HG02642 (cell line): Measurements from ENCODE around the gene KDELR3.
"Not testable (repeated sequence)": the region's sequence is repeated elsewhere in the genome, so short reads cannot be mapped to it uniquely, and the experiment has no call there.

Experiments used
- ATAC-seq: cut with Tn5 transposase; IDR thresholded peaks from one replicate; pipeline ENCODE4 v1.9.1; 2021; ENCODE audit warnings: mild to moderate bottlenecking; ENCODE audit not compliant: unreplicated experiment, poor library complexity

KDELR3 gene

GRCh38 chr22:38455076-38455529 lies 12.8 kb upstream of the KDELR3 start, which contains the start of gene KCNJ4:
KCNJ4 (minus strand) TSS chr22:38455199; CDS start chr22:38428132, 27,067 bp downstream.
- no peak for ATAC-seq

- ATAC-seq = no peak
Measured at GRCh38 chr22:38455530-38456271, 12.2 kb upstream of the KDELR3 start.

DNA sequence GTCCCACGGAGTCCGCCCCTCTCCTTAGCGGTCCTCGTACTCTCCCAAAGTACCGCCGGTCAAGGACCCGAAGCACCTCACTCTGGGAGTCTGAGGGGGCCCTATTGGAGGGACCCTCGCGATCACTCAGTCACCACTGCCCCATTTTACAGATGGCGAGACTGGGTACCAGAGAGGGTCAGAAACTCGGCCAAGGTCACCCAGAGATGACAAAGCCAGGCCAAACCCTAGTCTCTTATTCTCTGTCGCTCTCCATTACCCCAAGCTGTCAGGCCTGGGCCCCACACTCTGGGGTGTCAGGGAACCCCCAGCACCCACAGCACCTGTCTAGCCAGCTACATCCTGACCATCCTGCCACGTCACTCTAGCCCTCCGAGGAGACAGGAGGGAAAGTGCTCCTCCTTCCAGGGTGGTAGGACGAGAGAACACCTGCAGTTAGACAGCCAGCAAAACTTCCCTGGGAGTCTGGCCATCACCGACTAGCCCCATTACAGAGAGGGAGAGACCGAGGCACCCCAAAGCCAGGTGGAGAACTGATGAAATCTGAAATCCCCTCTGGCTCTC lies 11.5 kb upstream of the KDELR3 start:
- ATAC-seq = no peak

DNA sequence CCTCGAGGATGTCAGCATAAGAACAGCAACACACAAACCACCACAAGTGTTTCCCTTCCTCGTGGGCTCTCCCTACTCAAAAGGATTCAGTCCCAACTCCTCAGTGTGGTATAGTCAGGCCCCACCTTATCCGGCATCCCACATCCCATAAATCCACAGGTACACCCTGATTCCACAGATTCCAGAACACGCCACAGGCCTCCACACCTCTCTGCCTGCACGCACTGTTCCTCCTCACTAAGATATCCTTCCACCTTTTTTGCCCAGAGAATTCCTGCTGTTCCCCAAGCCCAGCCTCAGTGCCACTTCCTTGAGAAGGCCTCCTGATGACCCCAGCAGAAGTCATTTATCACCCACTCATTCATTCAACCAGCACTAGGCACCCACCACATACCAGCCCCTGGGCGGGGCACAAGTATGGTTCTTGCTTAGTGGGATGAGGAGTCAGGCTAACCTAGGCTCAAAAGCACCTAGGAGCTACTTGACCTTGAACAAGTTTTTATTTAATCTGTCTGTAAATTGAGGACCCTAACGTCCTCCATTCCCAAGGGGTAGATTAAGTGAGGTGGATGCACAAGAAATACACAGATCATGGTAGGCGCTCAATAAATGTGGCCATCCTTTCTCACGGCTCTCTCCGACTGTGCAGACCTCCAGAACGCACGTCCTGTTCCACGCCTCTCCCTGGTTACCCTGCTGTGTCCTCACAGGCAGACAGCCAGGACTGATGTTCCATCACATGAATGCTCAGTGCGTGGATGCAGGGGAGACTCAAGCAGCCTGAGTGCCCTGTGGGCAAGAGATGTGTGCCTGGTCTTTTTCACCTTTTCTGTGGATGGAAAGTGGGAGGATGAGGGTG lies 10.8 kb upstream of the KDELR3 start:
- no peak for ATAC-seq

DNA sequence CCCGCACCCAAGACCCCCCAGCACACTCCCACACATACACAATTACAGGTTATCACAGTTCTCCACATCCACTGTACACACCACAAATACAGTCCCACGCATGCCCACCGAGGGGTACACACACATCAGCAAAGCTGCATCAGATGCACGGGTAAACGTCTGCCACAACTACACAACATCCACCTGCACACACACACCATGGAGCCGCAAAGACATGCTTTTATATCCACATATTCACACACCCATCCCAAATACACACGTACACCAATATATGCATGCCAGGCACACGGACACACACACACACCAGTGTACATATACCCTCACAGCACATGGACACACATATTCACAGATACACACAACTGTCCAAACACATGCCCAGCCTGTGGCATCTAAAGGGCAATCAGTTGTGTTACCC lies 7.5 kb upstream of the KDELR3 start:
- no peak for ATAC-seq

GRCh38 chr22:38461057-38461413 lies 6.9 kb upstream of the KDELR3 start:
- no peak for ATAC-seq

- no peak for ATAC-seq
Measured at GRCh38 chr22:38461414-38462081, 6.3 kb upstream of the KDELR3 start.

DNA sequence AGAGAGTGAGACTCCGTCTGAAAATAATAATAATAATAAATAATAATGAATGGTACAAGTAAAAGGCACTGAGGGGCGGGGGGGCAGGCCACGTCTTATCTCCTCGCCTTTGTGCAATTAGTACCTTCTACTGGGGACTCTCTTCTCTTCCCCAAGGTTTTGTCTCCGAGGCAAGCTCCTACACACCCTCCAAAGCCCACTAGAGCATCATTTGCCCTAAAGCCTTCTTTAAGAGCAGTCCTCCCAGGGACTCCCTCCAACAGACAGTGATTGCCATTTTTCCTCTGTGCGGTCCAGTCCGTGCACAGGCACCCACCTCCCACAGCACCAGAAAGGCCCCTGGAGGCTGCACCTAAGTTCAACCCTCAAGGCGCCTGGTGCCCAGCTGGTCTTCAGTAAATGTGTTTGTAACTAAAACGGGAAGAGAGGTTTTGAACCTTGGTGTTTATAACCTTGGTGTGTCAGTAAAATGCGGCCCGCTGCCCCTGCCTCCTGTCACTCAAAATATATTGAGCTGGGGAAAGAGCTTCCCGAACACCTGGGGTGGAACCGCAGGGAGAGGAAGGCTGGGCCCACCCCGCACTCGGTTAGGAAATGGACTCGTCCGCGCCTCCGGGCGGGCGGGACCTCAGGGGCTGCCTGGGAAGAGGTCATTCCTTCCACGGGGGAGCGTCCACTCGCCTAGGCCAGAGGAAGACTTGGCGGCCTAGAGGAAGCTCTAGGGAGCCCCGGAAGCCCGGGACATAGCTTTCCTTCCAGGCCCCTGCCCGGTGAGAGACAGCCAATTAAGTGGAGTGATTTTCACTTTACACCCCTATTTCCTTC lies 4.7 kb upstream of the KDELR3 start:
- ATAC-seq = no peak

- ATAC-seq = no peak
Measured at GRCh38 chr22:38464992-38465672, 2.8 kb upstream of the KDELR3 start.

DNA sequence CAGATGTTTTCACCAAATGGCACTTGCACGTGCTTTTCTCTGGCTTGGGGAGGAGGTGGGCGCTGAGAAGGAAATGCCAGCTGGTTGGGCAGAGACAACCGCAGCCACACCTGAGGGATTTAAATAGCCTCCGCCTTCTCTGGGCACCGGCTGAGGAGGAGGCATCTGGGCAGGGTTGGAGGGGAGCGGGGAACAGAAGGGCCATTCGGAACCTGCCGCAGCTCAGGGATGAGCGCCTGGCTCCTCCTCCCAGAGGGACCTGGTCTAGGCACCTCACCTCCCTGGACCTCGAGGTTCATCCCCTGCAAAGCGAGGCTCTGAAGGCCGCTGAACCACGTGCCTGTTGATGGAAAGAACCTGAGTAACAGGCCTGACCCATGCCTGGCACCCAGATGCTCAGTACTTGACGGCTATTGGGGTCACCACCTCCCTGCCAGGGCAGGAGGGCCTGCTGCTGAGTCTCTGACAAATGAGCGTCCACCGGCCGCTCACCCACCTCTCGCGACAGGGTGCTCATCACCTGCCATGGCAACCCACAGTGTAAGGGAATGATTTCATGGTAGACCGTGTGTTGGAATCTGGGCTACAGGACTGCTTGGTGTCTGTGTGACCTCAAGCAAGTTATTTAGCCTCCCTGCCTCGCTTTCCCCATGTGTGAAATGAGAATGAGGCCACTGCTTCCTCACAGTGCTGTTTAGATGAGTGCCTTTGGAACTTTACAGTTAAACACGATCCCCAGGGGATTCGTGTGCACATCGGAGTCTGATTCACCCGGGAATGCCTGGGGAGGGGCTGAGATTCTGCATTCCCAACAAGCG lies 2.0 kb upstream of the KDELR3 start:
- ATAC-seq = no peak

- ATAC-seq = no peak
Measured at GRCh38 chr22:38467438-38467903, 425 bp upstream of the KDELR3 start.

DNA sequence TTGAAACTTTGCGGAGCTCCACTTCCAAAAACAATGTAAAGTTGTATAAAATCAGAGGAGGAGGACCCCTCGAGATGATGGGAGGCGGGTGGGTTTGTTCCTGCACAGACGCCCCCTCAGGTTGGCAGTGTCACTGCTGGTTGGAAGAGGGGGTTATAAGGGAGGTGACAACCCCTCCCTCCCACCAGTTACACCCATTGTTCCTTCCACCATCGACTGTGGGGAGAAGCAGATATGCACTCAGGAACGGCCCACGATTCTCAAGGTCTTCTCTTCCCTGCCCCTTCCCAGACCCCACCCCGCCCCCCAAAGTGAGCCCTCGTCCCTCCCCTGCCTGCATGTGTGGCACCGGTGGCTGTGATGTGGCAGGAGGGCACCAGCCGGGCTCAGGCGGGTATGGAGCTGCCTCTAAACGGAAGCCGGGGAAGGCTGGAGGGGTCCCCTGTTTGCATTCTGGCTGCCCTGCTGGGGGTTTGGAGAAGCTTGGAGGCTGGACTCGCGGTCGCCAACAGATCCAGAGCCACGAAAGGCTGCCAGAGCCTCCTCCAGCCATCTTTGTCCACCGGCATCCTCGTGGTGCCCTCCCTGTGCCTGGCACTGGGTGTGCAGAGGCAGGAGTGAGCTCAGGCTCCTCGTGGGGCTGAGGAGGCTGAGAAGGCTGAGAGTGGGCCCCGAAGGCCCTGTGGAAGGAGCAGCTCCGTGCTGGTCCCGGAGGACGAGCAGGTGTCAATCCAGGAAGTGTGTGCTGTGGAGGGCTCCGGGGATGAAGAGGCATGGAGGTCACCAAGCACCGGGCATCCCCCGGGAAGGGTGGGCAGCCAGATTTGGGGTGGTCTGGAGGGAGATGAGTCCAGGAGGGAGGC lies 778 bp downstream of the KDELR3 start:
- ATAC-seq = no peak

DNA sequence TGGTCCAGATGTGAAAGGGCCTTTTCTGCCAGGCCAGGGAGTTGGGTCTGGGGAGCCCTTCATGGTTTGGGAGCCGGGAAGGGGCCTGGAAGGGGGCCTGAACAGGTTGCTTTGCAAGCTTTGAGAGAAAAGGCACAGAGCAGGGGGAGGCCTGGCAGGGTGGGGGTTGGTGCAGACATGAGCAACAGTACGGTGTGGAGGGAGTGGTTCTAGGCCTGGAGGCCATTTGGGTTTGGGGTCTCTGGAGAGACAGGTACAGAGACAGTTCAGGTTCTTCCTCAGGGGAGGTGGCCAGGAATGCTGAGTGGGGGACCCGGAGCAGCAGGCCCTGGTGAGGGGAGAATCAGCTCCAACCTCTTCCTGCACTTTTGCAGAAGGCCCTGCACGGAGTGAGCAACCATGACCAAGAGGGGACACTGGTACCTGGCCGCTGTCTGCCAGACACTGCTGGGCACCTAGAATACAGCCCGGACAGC lies 1.4 kb downstream of the KDELR3 start:
- no peak for ATAC-seq

- ATAC-seq = not testable (repeated sequence)
Measured at GRCh38 chr22:38470179-38470578, 2.3 kb downstream of the KDELR3 start.

DNA sequence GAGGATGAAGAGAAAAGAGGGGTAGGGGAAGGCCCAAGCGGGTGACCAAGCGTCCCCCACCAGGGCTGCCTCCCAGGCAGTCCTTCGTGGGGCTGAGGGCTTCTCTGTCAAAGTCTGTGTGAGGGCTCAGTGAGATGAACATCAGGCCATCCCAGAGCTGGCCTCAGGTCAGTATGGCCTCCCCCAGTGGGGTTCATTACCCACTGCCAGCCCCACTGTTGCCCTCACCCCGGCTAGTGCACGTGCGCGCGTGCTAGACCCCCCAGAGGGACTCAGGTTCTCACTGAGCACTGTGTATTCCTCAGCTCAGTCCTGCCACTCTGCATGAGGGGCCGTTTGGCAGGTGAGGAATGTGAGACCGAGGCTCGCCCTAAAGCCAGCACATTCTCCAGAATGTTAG lies 3.3 kb downstream of the KDELR3 start:
- no peak for ATAC-seq

GRCh38 chr22:38474003-38474607 lies 6.2 kb downstream of the KDELR3 start:
- no peak for ATAC-seq

GRCh38 chr22:38477585-38477984 lies 9.7 kb downstream of the KDELR3 start:
- no peak for ATAC-seq
